ENCODE measurements around the gene CTCF.

The CTCF gene

DNA sequence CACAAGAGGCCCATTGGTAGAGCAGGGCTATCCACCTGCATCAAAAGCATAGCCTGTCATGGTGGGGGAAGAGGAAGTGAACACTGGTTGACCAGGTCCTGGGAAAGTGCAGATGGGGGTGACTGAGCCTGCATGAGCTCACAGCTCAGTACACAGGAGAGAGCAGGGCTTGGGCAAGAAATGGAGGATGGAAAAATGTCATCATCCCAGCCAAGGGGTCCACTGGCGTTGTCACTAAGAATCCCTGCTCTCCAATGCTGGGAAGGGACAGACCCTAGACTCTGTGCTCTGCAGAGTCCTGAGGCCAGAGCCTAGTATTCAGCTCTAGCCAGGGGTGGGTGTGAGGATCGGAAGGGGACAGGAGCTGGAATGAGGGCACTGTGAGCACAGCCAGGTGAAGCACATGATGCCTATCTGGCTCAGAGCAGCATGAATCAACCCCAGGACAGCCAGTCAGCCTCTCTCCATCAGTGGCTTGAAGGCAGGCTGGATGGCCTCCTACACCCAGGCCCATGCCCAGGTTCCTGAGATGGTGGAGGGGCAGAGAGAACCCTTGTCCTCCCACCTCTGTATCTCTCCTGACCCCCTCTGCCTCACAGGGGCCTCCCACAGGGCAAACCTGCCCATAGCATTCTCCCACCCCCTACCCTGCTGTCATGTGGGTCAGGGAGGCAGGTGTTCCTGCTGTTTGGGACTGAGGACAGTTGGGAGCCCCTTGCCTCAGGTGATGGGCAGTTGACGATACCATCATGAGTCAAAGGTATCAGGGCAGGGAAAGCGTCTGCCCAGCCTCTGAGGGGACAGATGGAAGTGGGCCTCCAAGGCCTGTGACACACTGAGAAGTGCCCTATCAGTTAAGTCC is 13.8 kb upstream of the CTCF start:
- no peak for DNase-seq (ENCODE audit: low read depth in 2 of 2)

DNA sequence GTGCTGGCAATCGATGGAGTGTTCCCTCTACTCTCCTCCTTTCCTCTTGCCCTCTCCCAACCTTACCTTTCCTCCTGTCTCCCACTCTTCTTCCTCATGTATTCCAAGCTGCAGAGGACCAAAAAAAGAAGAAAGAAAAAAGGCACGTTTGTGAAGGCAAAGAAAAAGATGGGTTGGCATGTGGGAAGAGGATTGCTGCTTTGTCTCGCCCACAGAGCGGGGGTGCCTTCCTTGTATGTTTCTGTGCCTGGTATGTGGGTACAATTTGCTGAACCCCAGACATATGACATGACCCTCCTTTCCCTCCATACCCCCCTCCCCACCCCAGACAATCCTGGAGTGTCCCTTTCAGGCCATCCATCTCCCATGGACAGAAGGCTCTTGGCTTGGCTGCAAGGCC is 13.1 kb upstream of the CTCF start:
- DNase-seq (ENCODE audit: low read depth in 2 of 2): no peak

DNA sequence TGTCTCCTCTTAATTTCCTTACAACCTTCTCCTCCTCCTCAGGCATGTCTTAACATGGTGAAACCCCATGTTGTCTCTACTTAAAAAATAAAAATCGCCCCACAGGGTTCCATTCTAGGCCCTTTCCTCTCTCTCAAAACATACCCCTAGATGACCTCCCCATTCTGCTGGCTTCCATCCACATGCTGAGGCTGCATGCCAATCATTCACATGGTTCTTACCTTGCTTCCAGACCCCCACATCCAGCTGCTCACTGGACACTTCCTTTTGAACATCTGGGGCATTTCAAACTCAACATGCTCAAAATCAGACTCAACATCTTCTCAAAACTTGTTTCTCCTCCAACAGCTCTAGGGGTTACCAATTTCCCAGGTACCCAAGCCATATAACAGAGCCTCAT is 12.4 kb upstream of the CTCF start:
- DNase-seq (ENCODE audit: low read depth in 2 of 2): no peak

DNA sequence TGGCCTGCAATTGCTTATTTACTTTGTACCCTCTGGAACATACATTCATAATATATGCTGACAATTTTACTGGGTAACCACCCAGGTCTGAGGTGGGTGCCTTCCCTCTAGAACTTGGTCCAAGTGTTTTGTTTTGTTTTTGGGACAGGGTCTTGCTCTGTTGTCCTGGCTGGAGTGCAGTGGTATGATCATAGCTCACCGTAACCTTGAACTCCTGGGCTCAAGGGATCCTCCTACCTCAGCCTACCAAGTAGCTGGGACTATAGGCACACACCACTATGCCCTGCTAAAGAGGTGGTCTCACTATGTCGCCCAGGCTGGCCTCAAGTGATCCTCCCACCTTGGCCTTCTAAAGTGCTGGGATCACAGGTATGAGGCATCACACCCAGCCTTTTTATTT is 11.2 kb upstream of the CTCF start:
- DNase-seq (ENCODE audit: low read depth in 2 of 2): no peak

DNA sequence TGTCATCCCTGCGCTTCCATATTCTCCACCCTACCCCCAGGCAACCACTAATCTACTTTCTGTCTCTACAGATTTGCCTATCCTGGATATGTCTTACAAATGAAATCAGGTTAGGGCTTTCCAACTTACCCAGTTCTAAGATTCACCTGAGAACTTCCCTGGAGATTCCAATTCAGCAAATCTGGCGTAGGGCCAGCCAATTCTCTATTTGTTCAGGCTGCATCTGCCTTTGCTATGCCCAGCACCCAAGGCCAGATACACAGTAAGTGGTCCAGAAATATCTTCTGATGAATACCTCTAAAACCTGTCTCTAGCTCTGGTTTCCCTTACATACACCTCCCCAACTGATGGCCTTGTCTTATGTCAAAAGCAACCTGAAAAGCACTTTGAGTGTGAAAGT is 10.4 kb upstream of the CTCF start:
- no peak for DNase-seq (ENCODE audit: low read depth in 2 of 2)

DNA sequence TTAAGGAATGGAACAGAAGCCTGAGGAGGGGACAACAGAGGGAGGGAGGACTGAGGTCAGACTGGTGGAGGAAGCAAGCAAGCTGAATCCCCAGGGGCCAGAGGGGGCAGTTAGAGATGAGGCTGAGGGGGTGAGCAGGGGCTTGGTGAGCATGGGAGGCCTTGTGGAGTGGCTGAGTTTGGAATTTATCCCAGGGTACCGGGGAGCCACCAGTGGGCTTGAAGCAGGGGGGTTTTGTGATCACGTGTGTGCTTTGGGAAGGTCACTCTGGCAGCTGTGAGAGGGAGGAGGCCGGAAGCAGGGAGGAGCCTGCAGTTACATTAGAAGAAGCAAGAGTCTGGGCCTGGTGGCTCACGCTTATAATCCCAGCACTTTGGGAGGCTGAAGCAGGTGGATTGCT is 9.8 kb upstream of the CTCF start:
- DNase-seq (ENCODE audit: low read depth in 2 of 2): no peak

DNA sequence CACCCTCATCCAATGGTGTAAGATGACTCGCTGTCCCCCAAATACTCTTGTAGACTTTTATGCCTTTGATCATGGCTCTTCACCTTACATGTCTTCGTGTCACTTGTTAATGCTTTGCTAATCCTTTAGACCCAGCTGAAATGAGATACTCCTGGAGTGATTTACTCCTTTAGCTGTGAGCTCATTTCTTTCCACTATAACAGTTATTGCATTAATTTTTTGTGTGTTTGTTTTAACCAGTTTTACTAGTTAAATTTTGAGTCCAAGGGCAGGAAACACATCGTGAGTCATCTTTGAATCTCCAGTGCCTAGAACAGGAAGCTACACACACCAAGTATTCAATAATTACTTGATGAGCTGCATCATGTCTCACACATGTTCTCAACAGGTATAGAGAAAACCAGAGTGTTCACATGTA is 6.5 kb upstream of the CTCF start:
- no peak for DNase-seq (ENCODE audit: low read depth in 2 of 2)

DNA sequence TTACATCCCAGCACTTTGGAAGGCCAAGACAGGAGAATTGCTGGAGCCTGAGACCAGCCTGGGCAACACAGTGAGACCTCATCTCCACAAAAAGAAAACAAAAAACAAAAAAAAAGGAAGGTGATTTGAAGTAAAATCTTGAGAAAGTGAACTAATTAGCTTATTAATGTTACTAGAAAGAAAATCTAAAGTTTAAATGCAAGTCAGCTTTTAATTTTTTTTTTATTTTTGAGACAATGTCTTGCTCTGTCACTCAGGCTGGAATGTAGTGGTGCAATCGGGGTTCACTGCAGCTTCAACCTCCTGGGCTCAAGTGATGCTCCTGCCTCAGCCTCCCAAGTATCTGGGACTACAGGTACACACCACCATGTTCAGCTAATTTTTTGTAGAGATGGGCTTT is 3.5 kb upstream of the CTCF start:
- no peak for DNase-seq (ENCODE audit: low read depth in 2 of 2)

DNA sequence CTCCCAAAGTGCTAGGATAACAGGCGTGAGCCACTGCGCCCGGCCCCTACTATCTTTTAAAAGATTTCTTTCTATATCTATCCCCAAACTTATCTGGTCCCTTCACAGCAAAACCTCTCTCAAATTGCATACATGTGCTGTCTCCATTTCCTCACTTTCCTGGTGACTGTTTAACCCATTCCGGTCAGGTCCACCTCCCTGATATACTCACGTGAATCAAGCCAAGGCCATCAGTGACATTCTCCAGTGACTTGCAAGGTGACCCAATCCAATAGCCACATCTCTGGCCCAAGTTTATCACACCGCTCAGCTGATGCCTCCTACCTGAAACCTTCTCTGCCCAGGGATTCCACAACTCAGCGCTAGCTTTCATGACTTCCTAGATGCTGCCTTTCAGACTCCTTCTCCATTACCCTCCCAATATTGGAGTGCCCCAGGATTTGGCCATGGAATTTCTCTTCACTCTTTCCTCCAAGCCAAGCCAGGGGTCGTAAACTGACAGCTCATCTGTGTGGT is 1.4 kb upstream of the CTCF start:
- DNase-seq (ENCODE audit: low read depth in 2 of 2): no peak

DNA sequence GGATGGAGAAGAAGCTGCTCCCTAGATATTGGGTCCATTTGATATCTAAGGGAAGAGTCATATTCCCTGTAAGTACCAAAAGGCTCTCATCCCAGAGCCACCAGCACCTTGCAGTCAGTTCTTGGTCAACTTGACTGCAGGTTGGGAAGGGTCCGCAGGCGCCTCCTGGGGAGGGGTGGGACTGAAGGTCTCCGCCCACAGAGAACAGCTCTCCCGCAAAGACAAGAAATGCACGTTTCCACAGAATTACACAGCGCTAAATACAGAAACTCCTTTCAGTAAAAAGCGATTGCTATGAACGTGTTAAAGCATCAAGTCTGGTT is 864 bp upstream of the CTCF start:
- DNase-seq (ENCODE audit: low read depth in 2 of 2): no peak

DNA sequence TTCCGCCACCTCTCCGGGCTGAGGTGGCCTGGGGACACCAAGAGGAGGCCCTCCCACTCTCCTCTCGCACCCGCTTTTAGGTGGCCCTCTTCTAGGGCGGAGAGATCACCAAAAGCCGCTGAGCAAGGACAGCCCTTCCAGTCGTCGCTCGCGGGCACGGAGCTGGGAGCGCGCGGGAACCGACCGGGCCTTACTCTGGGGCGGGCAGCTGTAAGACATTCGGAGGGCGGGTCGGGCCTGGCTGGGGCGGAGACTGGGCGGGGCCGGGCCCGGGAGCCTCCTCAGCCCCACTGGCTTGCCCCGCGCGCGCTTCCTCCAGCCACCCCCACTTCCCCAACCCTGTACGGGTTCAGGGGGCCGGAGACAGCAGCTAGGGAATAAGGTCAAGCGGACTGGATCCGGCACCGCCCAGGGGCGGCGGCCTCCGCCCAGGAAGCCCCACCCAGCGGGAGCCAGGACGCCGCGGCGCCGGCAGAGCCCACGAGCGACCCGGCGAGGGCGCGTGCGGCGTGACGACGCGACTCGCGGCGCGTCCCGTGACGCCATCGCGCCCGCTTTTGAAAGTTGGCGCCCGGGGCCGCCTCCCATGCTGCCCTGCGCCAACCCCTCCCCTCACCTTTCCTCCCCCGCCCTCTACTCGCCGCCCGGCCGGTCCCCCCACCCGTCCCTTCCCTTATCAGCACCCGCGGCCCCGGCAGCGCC is 351 bp upstream of the CTCF start:
- DNase-seq (ENCODE audit: low read depth in 2 of 2): peak; percentile 89 to 91

DNA sequence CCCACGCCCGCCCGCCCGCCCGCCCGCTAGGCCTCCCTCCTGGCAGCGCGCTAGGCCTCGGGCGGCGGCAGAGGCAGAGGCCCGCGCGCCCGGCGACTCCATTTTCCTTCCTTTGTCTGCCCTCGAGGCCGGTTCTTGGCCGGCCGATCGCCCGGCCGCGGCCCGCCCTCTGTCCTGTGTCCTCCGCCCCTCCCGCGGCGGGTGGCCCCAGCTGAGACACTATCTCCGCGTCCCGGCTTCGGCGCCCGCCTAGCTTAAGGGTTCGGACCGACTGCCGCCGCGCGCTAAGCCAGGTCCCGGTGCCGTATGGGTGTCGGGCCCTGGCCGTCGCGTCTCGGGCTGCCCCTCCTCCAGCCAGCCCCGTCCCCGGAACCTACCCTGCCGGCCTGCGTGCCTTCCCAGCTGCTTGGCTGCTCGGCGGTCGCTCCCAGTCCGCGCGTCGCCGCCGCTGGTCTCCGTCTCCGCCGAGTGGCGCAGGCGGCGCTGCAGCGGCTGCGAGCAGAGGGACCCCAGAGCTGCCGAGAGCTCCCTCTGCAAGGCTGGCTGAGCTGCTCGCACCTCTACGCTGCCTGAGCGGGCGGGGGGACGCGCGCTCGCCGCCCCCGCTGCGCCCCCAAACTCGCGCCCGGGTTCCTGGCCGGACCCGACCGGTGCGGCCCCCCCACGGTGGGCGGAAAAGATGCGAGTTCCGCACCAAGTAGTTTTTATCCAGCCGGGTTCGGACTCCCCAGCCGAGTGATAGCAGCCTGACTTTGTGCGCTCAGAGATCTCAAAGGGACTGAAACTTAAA is 787 bp downstream of the CTCF start:
- DNase-seq (ENCODE audit: low read depth in 2 of 2): peak; percentile 26 to 30

DNA sequence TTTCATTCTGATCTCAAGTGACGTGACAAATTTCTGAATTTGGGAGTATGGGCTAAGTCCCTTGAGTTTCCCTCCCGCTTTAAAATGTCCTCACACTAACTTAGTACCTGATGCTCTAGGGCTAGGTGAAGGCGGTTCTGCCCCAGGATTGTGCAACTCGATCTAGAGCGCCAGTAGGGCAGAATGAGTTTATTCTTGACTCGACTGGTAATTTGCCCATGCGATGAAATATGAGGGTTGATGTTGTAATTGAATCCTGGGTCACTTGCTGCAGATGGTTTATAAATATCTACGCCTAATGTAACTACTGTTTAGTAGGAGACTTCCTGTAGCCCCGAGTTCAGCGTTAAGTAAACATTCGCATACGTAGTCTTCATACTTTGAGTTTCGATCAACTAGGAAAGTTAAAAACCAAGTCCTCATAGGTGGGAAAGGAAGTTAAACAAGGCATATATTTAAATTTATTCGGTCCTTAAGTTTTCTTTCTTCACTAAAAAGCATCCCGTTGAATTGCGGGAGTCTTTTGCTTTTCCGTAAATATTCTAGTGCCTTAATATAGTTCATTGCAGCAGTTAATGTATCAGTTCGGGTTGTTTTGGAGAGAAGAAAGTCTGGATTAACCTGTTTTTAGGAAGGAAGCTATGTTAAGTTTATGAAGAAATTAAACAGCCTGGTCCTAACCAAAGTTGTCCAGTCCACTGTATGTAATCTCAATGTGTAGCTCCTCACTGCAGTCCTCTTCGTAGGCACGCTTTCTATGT is 1.6 kb downstream of the CTCF start:
- DNase-seq (ENCODE audit: low read depth in 2 of 2): no peak

DNA sequence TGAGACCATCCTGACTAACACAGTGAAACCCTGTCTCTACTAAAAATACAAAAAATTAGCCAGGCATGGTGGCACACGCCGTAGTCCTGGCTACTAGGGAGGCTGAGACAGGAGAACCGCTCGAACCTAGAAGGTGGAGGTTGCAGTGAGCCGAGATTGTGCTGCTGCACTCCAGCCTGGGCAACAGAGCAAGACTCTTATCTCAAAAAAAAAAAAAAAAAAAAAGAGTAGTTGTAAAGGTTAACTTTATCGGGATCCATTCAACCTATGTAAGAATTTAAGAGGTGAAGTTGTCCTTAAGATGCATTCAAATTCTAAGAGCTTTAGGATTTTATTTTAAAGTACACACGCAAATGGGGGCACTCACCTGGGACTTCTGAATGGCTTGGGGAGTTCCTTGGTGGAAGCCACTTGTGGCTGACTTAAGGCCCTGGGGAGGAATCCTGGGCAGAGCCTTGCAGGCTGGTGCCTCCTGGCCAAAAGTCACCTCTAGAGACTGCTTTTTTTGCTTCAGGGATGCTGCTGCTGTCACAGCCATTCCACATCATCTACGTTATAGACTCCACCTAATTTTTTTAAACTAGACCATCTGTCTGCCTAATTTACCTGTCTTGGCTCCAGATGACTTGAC is 3.3 kb downstream of the CTCF start:
- DNase-seq (ENCODE audit: low read depth in 2 of 2): no peak

DNA sequence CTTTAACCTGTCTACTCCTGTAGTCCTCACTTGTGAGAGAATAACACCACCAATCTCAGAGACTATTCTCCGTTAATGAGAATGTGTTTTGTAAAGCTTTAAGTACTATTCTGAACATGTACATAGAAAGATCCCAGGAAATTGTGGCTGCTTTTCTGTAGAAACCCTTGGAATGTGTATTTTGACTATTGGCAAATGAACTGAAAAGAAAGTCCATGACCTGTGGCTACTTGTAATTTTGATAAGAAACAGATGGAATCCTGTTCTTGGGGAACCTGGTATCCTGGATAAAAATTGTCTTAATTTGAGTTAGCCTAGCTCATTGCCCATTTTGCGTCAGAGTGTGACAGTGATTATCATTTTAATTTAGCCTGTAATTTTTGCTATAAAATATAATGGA is 9.1 kb downstream of the CTCF start:
- DNase-seq (ENCODE audit: low read depth in 2 of 2): no peak

DNA sequence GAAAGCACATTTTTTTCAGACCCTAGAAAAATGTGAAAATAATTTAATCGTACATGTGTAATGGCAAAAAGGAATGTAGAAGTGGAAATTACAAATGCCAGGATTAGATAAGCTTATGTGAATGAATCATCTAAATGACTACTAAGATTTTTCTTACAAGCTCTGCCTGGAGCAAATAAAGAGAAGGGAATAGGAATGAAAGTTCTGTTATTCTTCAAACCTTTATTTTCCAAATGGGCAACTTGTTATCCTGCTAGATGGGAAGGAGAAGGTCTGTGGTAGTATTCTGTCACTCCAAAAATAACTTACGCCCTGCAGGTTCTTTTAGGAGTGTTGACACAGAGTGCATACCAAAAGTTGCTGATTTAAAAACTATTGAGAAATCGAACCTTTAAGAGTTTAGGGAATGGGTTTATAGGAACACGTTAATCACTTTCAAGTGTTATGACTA is 9.7 kb downstream of the CTCF start:
- no peak for DNase-seq (ENCODE audit: low read depth in 2 of 2)

DNA sequence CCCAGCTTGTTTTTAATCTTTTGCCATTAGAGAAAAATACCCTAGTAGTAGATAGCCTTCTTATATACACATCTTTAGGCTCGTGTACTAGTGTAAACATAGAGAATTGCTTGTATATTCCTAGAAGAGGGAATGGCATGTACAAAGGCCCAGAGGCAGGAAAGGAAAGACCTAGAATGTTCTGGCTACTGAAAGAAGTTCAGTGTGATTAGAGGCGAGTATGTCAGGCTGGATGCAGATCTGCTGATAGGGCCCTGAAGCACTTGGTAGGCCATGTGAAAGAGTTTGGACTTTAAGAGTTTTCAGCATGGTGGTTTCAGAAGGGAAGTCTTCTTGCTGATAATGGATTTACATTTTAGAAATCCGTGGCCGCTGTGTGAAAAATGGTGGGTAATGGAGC is 17.4 kb downstream of the CTCF start:
- no peak for DNase-seq (ENCODE audit: low read depth in 2 of 2)

DNA sequence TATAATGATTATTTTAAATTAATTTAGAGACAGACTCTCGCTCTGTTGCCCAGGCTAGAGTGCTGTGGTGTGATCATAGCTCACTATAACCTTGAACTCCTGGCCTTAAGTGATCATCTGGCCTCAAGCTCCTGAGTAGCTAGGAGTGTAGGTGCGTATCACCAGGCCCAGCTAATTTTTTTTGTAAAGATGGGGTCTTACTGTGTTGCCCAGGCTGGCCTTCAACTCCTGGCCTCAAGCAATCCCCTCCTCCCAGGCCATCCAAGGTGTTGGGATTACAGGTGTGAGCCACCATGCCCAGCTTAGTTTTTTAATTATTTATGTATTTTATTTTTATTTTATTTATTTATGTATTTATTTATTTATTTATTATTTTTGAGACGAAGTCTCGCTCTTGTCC is 17.9 kb downstream of the CTCF start:
- DNase-seq (ENCODE audit: low read depth in 2 of 2): no peak

DNA sequence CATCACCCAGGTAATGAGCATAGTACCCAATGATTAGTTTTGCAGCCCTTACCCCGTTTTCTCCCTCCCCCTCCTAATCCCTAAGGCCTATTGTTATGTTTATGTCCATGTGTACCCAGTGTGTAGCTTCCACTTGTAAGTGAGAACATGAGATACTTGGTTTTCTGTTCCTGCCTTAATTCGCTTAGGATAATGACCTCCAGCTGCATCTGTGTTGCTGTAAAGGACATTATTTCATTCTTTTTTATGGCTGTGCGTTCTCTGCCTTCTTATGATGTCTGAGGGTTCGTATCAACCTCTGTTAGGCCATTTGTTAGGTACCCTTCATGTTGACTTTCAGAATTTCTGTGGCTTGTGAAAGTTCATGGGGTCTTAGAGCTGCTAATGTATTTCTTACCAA is 31.0 kb downstream of the CTCF start:
- no peak for DNase-seq (ENCODE audit: low read depth in 2 of 2)

DNA sequence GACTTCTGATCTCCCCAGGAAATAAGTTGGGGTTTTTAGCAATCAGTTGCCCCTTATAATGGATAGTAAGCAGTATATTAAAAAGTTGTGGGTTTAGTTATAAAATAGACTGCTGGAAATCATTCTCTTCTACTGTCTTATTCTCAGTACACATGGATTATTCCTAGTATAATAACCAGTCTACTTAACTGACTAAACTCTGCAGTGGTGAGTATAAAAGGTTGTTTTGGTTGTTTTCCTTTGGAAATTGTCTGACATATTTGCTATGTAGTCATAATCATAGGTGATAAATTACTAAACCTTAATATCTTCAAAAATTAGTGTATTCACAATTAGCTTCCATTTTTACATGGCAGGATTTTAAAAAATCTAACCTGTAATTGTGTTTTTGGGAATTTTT is 31.4 kb downstream of the CTCF start:
- DNase-seq (ENCODE audit: low read depth in 2 of 2): no peak

DNA sequence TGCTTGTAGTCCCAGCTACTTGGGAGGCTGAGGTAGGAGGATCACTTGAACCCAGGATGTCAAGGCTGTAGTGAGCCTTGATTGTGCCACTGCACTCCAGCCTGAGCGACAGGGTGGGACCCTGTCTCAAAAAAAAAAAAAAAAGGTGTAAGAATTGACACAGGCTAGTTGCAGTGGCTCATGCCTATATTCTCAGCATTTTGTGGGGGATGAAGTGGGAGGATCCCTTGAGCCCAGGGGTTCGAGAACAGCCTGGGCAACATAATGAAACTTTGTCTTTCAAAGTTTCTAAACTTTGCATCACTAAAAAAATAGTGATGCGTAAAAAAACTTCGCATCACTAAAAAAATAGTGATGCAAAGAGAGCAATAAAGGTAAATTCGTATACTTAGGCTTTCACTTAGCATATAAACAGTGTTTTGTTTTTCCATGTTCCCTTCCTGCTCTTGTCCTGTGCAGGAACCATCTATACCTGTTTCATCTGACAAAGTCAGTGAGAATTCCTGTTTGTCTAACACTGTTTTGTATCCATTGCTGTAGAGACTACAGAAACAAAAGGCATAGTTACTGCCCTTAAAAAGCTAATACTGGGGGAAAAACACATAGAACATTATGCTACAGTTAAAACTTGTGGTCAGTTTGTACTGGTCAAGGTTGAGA is 32.1 kb downstream of the CTCF start:
- no peak for DNase-seq (ENCODE audit: low read depth in 2 of 2)

Measured in stimulated activated CD8-positive, alpha-beta memory T cell treated with anti-CD3 and anti-CD28 coated beads, Interleukin-7, amount 100 ng/mL, for 1 hour (primary cell).